ENCODE measurements around the gene CHID1.

CHID1 gene

DNA sequence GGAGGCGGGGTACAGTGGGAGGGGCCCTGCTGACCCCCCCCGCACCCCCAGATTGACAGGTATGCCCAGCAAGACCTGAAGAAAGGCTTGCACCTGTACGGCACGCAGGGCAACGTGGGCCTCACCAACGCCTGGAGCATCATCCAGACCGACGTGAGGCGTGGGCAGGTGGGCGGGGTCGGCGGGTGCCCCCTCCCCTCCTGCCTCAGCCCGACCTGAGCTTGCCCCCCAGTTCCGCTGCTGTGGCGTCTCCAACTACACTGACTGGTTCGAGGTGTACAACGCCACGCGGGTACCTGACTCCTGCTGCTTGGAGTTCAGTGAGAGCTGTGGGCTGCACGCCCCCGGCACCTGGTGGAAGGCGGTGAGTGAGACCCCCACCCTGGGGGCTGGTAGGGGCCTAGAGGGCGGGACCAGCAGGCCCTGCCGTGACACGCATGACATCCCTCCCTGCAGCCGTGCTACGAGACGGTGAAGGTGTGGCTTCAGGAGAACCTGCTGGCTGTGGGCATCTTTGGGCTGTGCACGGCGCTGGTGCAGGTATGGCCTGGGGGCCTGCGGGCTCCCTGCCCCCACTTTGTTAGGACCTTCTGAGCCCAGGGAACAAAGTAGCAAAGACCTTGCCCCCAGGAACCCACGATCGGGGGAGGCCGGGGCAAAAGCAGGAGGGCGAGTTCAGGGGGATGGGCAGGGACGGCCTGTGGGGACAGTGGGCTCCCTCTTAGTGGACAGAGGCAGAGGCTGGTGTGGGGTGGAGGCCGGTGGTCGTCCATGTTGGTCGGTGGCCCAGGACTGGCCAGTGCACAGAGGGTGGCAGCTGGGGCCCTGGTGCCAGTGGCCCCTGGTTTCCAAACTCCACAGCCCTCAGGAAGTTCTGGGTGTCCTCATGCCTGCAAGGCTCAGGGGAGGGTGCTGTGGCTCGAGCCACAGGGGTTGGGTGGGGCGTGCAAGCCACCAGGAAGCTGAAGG lies 44.9 kb downstream of the CHID1 start:
- DNase-seq = no peak

DNA sequence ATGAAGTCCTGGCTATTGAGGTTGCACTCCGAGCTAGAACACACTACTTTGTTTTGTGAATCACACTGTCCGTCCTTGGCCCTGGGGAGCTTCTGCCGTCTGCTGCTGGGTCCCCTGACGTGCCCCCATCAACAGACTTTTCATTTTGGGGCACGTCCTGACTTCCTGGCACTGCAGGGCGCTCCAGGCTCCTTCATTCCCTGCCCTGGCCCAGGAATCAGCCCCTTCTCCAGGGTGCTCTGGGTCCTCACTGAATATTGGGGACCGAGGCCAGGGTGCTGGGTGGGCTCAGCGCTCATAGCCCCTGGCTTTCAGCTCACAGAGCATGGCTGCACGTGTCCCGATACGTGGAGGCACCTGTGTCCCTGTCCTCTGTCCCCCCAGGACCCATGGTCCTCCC lies 45.7 kb downstream of the CHID1 start:
- DNase-seq = no peak

DNA sequence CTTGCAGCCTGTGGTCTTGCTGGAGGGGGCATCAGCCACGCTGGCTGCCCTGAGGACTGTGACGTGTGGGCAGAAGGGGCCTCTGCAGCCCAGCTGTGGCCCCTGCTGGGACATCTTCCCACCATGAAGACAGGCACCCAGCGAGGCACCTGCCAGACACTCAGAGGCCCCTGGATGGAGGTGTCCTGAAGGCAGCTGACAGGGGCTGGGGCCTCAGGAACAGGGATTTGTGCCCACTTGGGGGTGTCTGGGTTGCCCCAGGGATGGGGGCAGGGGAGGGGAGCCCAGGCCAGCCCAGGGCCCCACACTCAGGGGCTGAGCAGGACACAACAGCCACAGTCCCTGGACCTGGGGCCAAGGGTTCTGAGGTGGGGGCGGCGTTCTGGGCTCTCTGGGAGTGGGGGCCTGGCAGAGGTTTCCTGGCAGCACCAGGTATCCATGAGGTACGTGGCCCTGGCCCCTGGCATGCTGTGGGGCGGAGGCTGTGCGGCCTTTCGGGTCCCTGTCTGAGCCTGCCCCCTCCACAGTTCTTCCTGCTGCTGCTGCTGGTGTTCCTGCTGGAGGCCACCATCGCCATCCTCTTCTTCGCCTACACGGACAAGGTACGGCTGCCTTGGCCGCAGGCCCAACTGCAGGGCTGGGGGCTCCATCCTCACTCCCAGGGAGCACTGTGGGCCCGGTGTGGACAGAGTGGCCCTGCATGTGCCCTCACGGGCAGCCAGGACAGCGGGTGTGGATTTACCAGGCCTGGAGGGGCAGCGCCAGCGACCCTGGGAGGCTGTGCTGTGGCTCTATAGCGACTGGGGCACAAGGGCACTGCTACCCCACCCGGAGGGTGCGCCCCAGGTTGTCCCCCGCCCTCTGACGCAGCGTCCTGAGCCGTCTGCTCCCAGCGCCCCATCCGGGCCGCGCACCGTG lies 46.4 kb downstream of the CHID1 start:
- DNase-seq = no peak

DNA sequence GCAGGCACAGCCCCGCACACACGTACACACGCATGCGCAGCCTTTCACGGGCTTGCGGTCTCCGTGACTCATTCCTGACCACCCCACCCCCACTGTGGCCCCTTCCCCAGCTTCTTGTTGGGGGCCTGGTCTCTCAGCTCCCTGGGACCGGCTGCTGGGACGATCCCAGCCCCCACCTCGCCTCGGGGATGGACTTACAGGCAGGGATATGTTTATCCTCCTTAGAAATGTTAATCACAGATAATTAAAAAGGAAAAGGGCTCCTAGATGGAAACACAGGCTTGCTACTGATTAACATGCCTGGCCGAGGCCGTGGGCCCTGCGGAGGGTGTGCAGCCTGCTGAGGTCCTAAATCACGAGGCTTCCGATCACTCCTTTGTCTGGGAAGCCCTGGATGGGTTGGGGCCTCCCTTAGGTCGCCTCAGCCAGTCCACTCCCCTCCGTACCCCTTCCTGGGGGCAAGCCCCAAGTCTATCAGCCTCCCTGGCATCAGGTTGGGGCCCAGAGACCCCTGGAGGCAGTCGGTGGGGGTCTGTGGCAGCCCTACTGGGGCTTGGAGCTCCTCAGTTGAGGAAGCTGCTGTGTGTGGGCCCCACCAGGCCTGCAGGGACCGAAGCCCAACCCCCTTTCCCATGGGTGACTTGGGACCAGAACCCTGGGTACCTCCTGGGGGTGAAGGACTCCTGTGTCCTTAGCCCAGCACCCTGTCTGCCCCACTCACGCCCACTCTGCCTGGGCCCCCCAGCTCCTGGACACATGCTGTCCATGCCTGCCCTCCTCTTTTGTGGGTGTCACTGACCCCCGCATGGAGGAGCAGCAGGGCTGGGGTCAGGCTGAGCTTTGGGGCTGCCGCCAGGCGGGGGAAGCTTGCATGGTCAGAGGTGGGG lies 47.3 kb downstream of the CHID1 start:
- no peak for DNase-seq

DNA sequence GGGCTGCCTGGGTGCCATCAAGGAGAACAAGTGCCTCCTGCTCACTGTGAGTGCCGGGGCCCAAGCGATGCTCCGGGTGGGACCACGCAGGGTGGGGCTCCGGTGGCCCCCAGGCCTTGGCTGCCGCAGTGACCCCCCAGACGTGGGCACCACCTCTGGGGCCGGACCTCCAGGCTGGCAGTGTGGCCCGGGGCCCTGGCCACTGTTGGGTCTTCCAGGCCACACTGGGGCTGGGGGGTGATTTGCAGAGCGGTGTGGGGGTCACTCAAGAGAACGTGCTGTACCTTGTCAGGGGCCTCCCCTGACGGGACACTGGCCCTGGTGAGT lies 48.0 kb downstream of the CHID1 start:
- DNase-seq = no peak

DNA sequence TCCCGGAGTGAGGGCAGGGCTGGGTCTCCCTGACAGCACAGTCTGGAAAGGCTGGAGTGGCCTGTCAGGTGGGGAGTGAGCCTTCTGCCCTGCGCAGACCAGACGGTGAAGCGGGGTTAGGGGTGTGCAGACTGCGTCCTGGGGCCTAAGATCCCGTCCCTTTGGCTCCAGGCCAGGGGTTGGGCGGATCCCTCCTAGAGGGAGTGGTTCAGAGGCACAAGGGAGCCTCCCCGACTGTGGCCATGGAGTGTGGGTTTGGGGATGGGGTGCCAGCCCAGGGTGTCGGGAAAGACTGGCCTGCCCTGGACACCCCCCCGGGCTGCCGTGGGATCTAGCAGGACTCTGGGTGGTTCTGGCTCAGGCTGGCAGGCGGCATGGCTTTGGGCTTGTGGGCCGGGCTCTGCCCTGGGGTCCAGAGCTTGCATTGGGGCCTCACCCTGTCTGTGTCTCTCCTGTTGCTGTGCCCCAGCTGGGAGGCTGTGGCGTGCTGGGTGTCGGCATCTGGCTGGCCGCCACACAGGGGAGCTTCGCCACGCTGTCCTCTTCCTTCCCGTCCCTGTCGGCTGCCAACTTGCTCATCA lies 48.4 kb downstream of the CHID1 start:
- no peak for DNase-seq

DNA sequence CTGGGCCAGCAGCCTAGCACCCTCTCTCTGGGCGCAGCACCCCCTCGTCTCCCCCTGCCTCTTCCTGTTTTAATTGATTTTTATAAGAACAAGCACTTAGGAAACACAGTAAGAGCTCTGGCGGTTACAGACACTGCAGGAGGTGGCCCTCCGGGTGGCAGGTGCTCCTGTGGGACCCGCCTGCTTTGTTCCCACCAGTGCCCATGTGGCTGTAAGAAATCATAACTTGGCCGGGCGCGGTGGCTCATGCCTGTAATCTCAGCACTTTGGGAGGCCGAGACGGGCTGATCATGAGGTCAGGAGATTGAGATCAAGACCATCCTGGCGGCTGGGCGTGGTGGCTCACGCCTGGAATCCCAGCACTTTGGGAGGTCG lies 49.5 kb downstream of the CHID1 start:
- no peak for DNase-seq

DNA sequence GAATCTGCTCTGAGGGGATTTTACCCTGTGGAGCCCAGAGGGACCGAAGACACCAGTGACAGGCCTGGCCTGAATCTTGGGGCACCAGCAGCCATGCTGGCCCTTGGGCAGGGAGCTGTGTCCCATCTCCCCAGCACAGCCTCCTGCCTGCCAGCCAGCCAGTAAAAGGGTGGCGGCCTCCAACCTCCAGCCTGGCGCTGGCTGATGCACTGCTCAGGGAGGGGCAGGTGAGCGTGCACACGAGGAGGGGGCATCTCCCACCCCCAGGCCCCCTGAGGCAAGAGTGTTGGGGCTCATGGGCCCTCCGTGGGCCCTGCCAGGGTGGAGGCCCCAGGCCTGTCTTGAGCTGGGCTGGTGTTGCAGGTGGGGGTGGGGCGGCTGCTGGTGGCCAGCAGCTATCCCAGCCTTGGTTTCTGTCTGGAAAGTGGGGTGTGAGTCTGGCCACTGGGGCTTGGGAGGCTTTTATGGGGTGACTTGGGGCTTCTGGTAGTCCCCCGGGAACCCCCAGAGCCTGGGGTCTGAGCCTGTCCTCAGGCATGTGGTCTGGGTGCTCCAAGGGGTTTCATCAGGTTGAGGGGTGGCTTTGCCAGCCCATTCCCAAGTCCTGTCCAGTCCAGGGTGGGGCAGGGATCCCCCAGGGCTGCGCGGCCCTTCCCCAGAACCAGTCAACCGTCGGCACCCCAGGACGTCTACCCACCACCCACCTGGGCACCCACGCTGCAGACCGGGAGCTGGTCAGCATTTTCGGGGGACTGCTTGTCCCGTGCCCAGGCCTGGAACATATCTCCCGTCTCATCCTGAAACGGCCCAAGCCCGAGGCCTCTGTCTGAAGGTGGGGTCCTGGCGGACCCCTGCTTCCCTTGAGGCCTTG lies 50.1 kb downstream of the CHID1 start:
- DNase-seq = no peak

DNA sequence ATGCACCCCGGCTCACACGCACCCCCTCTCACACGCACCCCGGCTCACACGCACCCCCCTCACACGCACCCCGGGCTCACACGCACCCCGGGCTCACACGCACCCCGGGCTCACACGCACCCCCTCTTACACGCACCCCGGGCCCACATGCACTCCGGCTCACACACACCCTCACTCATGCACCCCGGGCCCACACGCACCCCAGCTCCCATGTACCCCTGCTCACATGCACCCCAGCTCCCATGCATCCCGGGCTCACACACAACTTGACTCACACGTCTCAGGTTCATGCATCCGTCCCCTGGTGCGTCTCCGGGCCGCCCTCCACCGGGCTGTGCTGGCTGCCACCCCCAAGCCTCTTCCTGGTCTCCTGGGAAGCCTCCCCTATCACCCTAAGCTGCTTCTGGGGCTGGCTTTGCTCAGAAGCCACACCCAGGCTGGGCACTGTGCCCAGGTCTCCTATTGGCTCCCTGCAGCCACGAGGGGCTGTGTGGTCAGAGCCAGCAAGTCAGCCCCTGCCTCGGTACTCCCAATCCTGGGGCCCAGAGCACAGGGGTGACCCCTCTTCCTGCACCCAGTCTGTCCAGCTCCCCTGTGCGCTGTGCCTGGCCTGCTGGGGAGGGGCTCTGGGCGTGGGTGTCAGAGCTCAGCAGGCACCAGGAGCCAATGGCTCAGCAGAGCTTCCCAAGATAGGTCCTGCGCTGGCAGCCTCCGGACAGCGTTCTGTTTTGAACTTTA lies 51.0 kb downstream of the CHID1 start:
- peak in 39 of 56 donors; percentile 4 to 77 (median 34) for DNase-seq

DNA sequence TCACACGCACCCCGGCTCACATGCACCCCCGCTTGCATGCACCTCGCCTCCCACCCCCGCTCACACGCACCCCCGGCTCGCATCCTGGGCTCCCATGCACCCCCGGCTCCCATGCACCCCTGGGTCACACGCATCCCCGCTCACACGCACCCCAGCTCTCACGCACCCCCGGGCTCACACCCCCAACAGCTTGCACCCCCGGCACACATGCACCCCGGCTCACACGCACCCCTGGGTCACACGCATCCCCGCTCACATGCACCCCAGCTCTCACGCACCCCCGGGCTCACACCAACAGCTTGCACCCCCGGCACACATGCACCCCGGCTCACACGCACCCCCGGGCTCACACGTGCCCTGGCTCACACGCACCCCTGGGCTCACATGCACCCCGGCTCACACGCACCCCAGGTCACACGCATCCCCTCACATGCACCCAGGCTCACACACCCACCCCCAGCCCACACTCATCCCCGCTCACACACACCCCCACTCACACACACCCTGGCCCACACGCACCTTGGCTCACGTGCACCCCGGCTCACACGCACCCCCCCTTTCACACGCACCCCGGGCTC lies 51.8 kb downstream of the CHID1 start:
- no peak for DNase-seq

DNA sequence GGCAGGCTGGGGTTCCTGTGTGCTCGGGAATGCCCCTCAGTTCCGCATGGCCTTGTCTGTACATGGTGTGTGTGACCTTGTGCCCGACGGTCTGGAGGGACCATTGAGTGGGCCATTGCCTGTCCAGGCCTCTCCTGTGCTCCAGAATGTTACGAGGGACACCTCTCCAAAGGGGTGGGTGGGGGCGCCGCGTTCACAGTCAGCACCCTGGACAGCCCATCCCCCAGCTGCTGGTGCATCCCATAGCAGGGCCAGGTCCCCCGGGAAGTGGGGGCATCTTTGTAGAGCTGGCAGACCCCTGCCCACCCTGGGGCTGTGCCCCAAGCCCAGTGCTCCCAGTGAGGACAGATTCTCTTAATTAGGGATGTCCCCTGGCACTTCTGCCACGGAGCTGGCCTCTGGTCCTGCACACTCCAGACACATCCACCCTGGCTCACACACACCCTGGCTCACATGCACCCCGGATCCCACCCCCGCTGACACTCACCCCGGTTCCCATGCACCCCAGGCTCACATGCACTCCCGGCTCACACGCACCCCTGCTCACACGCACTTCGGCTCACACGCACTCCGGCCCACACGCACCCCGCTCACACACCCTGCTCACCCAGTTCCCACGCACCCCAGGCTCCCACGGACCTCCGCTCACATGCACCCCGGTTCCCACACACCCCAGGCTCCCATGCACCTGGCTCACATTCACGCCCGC lies 52.4 kb downstream of the CHID1 start:
- DNase-seq = no peak

DNA sequence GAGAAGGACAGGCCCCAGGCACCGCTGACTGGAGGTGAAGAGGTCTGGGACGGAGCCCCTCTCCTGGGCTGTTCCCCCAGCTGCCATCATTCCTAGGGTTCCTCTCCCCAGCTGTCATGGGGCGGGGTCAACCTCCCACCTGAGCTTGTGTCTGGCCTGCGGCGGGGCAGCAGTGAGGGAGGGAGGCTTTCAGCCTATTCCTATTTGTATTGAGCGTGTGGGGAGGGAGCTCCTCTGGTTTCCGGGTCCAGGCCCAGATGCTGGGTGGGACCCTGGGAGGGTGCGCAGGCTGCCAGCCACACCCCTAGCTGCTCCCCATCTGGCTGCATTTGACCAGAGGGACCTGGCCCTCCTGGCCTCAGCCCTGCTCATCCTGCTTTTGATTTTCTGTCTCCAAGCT lies 54.2 kb downstream of the CHID1 start:
- DNase-seq = no peak

DNA sequence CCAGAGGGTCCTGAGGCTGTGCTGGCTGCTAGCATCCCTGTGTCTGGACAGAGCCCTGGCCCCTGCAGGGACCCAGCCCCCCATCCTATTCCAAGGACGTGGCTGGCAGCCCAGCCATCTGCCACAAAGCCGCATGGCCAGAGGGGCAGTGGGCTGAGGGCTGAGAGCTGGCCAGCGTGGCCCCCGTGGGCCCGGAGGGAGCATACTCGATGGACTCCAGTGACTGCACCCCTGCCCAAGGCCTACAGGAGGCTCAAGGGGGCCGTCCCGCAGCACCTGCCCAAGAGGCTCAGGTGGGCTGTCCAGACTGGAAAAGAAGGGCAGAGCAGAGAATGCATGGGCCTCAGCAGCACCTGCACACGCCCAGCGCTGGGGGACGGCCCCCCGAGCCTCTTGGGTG lies 54.8 kb downstream of the CHID1 start:
- DNase-seq = no peak

DNA sequence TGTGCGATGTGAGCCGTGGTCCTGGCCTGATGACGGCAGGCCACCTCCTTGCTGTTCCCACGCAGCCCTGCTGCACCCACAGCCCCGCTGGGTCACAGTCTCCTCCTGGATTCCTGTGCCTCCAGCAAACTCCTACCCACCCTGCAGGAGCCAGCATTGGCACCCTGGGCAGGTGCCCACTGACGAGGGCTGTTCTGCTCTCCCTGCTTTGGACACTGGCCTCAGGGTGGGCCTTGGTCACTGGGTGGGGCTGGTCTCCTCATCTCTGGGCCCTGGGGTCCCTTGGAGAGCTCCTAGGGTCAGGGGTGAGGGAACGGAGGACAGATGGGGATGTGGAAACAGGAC lies 55.3 kb downstream of the CHID1 start:
- DNase-seq = no peak

DNA sequence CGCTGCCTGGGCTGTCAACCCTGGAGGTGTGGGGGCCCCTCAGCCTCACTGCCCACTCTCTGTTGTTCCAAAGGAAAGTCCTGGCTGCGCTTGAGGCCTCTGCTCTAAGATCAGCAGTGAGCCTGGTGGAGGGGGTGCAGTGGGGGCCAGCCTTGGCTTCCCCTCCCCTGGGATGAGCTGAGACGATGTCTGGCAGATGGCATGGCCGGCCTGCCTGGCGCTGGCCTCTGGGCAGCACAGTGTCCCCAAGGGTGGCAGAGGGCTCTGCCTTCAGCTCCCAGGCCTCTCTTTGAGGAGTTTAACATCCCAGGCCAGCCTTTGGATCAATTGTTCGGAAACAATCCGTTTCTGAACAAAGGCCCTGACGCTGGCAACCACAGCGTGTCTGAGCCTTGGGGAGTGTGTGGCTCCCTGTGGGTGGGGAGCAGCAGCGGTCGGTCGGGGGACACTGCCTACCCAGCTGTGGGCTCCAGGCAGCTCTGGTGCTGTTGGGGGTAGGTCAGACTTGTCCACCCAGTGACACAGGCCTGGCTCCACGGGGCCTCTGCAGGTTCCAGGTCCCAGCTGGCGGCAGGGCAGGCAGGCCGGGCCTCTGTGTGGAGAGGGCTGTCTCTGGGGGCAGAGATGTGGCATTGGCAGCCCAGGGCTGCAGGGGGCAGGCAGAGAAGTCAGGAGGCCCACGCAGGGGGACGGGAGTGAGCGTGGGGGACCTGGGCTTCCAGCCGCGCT lies 55.8 kb downstream of the CHID1 start:
- no peak for DNase-seq

DNA sequence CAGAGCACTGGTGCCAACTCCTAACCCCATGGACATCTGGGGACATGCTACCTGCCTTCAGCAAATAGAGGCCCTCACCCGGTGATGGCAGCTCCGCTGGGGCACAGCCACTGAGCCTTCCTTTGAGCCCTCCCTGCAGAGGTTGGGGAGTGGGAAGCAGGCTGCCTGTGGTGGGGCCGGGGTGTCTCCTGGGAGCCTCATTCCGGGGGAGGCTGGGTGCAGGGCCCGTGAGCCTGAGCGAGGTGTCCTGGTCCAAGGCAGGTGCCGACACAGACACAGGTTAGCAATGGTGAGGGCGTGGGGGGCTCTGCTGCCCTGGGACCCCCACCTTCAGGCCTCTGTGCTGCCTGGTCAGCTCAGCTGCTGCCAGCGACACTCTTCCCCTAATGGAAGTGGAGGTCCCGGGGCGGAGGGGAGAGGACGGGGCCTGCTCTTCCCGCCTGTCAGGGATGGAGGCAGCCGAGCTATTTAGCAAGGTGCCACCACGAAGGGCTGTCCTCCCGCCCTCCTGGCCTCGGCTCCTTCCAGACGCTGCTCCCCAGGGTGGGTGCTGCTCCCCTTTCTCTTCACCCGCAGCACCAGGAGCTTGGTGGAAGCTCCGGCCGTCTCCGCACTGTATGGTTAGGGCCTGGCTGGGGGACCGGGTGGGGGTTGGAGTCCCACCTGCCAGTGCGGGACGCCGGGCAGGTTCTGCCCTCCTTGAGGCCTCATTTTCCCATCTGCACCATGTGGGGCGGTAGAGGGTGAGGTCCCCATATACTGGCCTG lies 56.7 kb downstream of the CHID1 start:
- no peak for DNase-seq

DNA sequence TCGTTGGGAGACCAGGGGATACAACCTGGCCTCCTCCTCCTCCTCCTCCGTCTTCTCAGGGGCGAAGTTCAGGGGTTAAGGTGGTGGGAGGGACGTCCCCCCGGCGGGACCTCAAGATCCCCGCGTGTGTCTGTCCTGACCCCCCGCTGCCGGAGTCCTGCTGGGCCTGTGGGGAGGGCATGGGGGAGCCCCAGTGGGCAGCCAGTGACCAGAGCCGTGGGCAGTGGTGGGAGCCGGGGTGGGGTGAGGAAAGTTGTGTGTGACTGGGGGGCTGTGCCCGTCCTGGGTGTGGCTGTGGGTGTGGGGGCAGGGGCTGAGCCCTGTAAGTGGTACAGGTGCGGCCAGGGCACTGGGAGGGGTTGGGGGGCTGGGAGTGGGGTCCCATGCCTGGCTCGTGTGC lies 57.8 kb downstream of the CHID1 start:
- DNase-seq = no peak
